Right lobe of liver (tissue), 4 donors: ENCODE data around the gene KCNQ1.

Experiments used
- CTCF ChIP-seq, 4 donors: fragments of 200-600 bp in 3 of 4; fragments of 450-650 bp in 1 of 4; IDR thresholded peaks; one replicate each; pipeline versions ENCODE4 v1.5.1 to v1.8.0; 2016 to 2022; ENCODE audit warnings: antibody characterized with exemption in 4 of 4, mild to moderate bottlenecking in 2 of 4
- POLR2A ChIP-seq: fragments of 450-650 bp; IDR thresholded peaks from one replicate; pipeline ENCODE4 v1.6.1; 2017; ENCODE audit warnings: antibody characterized with exemption, mild to moderate bottlenecking
- donor health status: DM: no; HTN: no; CAD: no.
- donor health status: DM: no; HTN: no; CAD: no.
- donor health status: DM: no; HTN: yes; CAD: no.

- TF ChIP-seq POLR2A (no peak), CTCF (IDR thresholded peaks at IDR 0.05) (no peak)
Observed at GRCh38 chr11:2838676-2839294, 394.0 kb downstream of the KCNQ1 start.
